KOPT-K1 (cell line): ENCODE measurements around the gene STH.
"Not testable (repeated sequence)": the region's sequence is repeated elsewhere in the genome, so short reads cannot be mapped to it uniquely, and the experiment has no call there.

Experiments
- H3K27ac ChIP-seq: fragments of 200-600 bp; sonication (generic); 2 replicates; pipeline ENCODE4 v1.5.1; 2016; ENCODE audit warnings: antibody characterized with exemption, mild to moderate bottlenecking, low read depth, low read length; ENCODE audit not compliant: poor library complexity, severe bottlenecking
- H3K36me3 ChIP-seq: fragments of 200-600 bp; sonication (generic); 2 replicates; pipeline ENCODE4 v1.5.1; 2017; ENCODE audit warnings: antibody characterized with exemption, mild to moderate bottlenecking, low read length, moderate library complexity; ENCODE audit not compliant: insufficient read depth
- H3K9me3 ChIP-seq: fragments of 200-600 bp; sonication (generic); 2 replicates; pipeline ENCODE4 v1.5.1; 2017; ENCODE audit warnings: antibody characterized with exemption, low read length, mild to moderate bottlenecking; ENCODE audit not compliant: insufficient read depth, poor library complexity, severe bottlenecking

Gene STH

DNA sequence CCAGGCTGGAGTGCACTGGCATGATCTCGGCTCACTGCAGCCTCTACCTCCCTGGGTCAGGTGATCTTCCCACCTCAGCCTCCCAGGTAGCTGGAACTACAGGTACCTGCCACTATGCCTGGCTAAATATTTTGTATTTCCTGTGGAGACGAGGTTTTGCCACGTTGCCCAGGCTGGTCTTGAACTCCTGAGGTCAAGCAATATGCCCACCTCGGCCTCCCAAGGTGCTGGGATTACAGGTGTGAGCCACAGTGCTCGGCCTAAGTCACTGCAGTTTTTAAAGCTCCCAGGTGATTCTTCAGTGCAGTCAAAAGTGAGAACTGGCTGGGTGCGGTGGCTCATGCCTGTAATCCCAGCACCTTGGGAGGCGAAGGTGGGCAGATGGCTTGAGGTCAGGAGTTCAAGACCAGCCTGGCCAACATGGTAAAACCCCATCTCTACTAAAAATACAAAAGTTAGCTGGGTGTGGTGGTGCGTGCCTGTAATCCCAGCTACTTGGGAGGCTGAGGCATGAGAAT lies 20.4 kb downstream of the STH start:
- not testable (repeated sequence) for H3K27ac ChIP-seq, H3K9me3 ChIP-seq
- H3K36me3 ChIP-seq = peaks cover 18% of the 10 kb centered on the region

- no peaks in the 10 kb centered on the region for H3K9me3 ChIP-seq
- H3K36me3 ChIP-seq = peaks cover 21% of the 10 kb centered on the region
- no peak overlapping the region for H3K27ac ChIP-seq
These were observed 21.1 kb downstream of the STH start for GRCh38 chr17:46020023-46020761.

- H3K9me3 ChIP-seq = no peaks in the 10 kb centered on the region
- peaks cover 29% of the 10 kb centered on the region for H3K36me3 ChIP-seq
- H3K27ac ChIP-seq = no peak overlapping the region
These were observed 21.9 kb downstream of the STH start for GRCh38 chr17:46020998-46021397.

GRCh38 chr17:46023366-46023765 lies 24.3 kb downstream of the STH start:
- peaks cover 52% of the 10 kb centered on the region for H3K36me3 ChIP-seq
- not testable (repeated sequence) for H3K9me3 ChIP-seq, H3K27ac ChIP-seq

GRCh38 chr17:46023783-46024388 lies 24.8 kb downstream of the STH start:
- no peak overlapping the region for H3K27ac ChIP-seq
- peaks cover 58% of the 10 kb centered on the region for H3K36me3 ChIP-seq
- H3K9me3 ChIP-seq = no peaks in the 10 kb centered on the region

DNA sequence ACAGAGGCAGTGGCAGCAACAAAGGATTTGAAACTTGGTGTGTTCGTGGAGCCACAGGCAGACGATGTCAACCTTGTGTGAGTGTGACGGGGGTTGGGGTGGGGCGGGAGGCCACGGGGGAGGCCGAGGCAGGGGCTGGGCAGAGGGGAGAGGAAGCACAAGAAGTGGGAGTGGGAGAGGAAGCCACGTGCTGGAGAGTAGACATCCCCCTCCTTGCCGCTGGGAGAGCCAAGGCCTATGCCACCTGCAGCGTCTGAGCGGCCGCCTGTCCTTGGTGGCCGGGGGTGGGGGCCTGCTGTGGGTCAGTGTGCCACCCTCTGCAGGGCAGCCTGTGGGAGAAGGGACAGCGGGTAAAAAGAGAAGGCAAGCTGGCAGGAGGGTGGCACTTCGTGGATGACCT lies 25.5 kb downstream of the STH start:
- no peak overlapping the region for H3K27ac ChIP-seq

DNA sequence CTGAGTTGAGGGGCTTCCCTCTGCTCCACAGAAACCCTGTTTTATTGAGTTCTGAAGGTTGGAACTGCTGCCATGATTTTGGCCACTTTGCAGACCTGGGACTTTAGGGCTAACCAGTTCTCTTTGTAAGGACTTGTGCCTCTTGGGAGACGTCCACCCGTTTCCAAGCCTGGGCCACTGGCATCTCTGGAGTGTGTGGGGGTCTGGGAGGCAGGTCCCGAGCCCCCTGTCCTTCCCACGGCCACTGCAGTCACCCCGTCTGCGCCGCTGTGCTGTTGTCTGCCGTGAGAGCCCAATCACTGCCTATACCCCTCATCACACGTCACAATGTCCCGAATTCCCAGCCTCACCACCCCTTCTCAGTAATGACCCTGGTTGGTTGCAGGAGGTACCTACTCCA lies 26.0 kb downstream of the STH start:
- Histone ChIP-seq H3K36me3 (peaks cover 69% of the 10 kb centered on the region), H3K9me3 (no peaks in the 10 kb centered on the region), H3K27ac (no peak overlapping the region)

More for the DNA sequence above, 25.5 kb downstream of the STH start:
- Histone ChIP-seq H3K9me3 (no peaks in the 10 kb centered on the region), H3K36me3 (peaks cover 65% of the 10 kb centered on the region)

GRCh38 chr17:46025510-46026165 lies 26.6 kb downstream of the STH start:
- H3K9me3 ChIP-seq = no peaks in the 10 kb centered on the region
- no peak overlapping the region for H3K27ac ChIP-seq
- H3K36me3 ChIP-seq = peaks cover 75% of the 10 kb centered on the region

GRCh38 chr17:46026166-46027047 lies 27.4 kb downstream of the STH start:
- Histone ChIP-seq H3K9me3 (no peaks in the 10 kb centered on the region), H3K36me3 (peaks cover 81% of the 10 kb centered on the region), H3K27ac (no peak overlapping the region)

DNA sequence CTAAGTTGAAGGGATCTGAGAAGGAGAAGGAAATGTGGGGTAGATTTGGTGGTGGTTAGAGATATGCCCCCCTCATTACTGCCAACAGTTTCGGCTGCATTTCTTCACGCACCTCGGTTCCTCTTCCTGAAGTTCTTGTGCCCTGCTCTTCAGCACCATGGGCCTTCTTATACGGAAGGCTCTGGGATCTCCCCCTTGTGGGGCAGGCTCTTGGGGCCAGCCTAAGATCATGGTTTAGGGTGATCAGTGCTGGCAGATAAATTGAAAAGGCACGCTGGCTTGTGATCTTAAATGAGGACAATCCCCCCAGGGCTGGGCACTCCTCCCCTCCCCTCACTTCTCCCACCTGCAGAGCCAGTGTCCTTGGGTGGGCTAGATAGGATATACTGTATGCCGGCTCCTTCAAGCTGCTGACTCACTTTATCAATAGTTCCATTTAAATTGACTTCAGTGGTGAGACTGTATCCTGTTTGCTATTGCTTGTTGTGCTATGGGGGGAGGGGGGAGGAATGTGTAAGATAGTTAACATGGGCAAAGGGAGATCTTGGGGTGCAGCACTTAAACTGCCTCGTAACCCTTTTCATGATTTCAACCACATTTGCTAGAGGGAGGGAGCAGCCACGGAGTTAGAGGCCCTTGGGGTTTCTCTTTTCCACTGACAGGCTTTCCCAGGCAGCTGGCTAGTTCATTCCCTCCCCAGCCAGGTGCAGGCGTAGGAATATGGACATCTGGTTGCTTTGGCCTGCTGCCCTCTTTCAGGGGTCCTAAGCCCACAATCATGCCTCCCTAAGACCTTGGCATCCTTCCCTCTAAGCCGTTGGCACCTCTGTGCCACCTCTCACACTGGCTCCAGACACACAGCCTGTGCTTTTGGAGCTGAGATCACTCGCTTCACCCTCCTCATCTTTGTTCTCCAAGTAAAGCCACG lies 28.3 kb downstream of the STH start:
- H3K36me3 ChIP-seq = peaks cover 84% of the 10 kb centered on the region

DNA sequence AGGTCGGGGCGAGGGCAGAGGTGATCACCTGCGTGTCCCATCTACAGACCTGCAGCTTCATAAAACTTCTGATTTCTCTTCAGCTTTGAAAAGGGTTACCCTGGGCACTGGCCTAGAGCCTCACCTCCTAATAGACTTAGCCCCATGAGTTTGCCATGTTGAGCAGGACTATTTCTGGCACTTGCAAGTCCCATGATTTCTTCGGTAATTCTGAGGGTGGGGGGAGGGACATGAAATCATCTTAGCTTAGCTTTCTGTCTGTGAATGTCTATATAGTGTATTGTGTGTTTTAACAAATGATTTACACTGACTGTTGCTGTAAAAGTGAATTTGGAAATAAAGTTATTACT lies 28.9 kb downstream of the STH start:
- Histone ChIP-seq H3K9me3 (no peaks in the 10 kb centered on the region), H3K27ac (no peak overlapping the region), H3K36me3 (peaks cover 90% of the 10 kb centered on the region)

More for the DNA sequence above, 28.3 kb downstream of the STH start:
- Histone ChIP-seq H3K27ac (no peak overlapping the region), H3K9me3 (no peaks in the 10 kb centered on the region)

GRCh38 chr17:46028374-46028773 lies 29.3 kb downstream of the STH start:
- Histone ChIP-seq H3K27ac (no peak overlapping the region), H3K36me3 (peaks cover 91% of the 10 kb centered on the region), H3K9me3 (no peaks in the 10 kb centered on the region)

- H3K9me3 ChIP-seq = no peaks in the 10 kb centered on the region
- H3K27ac ChIP-seq = no peak overlapping the region
- peaks cover 91% of the 10 kb centered on the region for H3K36me3 ChIP-seq
These were observed 30.0 kb downstream of the STH start for GRCh38 chr17:46028981-46029565.

GRCh38 chr17:46029627-46030026 lies 30.6 kb downstream of the STH start:
- H3K27ac ChIP-seq = no peak overlapping the region
- no peaks in the 10 kb centered on the region for H3K9me3 ChIP-seq
- H3K36me3 ChIP-seq = peaks cover 97% of the 10 kb centered on the region
